ENCODE results near the gene HDAC11.

Gene HDAC11

GRCh38 chr3:13461169-13462124 is 18.7 kb upstream of the HDAC11 start:
- TF ChIP-seq CTCF (IDR thresholded peaks at IDR 0.05; ENCODE audit: borderline replicate concordance, control extremely low read depth, extremely low read depth, insufficient read depth, missing control alignments), result peak; percentile 84
- in situ Hi-C loops (cut with MboI; ENCODE audit: low sequenced_read_pairs, unreplicated experiment), result no loop called here
- peak; percentile 72 for DNase-seq (ENCODE audit: low spot score)

GRCh38 chr3:13462125-13462629 is 17.9 kb upstream of the HDAC11 start:
- in situ Hi-C loops (cut with MboI; ENCODE audit: low sequenced_read_pairs, unreplicated experiment), result no loop called here
- no peak for DNase-seq (ENCODE audit: low spot score)
- TF ChIP-seq CTCF (IDR thresholded peaks at IDR 0.05; ENCODE audit: borderline replicate concordance, control extremely low read depth, extremely low read depth, insufficient read depth, missing control alignments), result no peak

GRCh38 chr3:13462822-13463221 is 17.3 kb upstream of the HDAC11 start:
- in situ Hi-C loops (cut with MboI; ENCODE audit: low sequenced_read_pairs, unreplicated experiment), result no loop called here
- DNase-seq (ENCODE audit: low spot score), result no peak
- TF ChIP-seq CTCF (IDR thresholded peaks at IDR 0.05; ENCODE audit: borderline replicate concordance, control extremely low read depth, extremely low read depth, insufficient read depth, missing control alignments), result no peak

GRCh38 chr3:13463618-13464400 is 16.3 kb upstream of the HDAC11 start:
- in situ Hi-C loops (cut with MboI; ENCODE audit: low sequenced_read_pairs, unreplicated experiment), result no loop called here
- no peak for TF ChIP-seq CTCF (IDR thresholded peaks at IDR 0.05; ENCODE audit: borderline replicate concordance, control extremely low read depth, extremely low read depth, insufficient read depth, missing control alignments)
- no peak for DNase-seq (ENCODE audit: low spot score)

GRCh38 chr3:13465236-13465873 is 14.8 kb upstream of the HDAC11 start:
- no peak for DNase-seq (ENCODE audit: low spot score)
- no peak for TF ChIP-seq CTCF (IDR thresholded peaks at IDR 0.05; ENCODE audit: borderline replicate concordance, control extremely low read depth, extremely low read depth, insufficient read depth, missing control alignments)
- in situ Hi-C loops (cut with MboI; ENCODE audit: low sequenced_read_pairs, unreplicated experiment), result no loop called here

GRCh38 chr3:13466781-13467180 is 13.3 kb upstream of the HDAC11 start:
- DNase-seq (ENCODE audit: low spot score), result no peak
- in situ Hi-C loops (cut with MboI; ENCODE audit: low sequenced_read_pairs, unreplicated experiment), result no loop called here
- TF ChIP-seq CTCF (IDR thresholded peaks at IDR 0.05; ENCODE audit: borderline replicate concordance, control extremely low read depth, extremely low read depth, insufficient read depth, missing control alignments), result no peak

All from GM13976 (cell line).